HPDE6-E6E7 (cell line): ENCODE measurements around the gene HIVEP1.

Experiments used
- DNase-seq: peaks from one replicate; pipeline ENCODE4 v3.0.0; 2011; ENCODE audit warnings: missing footprints; ENCODE audit errors: extremely low spot score

HIVEP1 gene

GRCh38 chr6:12017876-12018401 is 5.8 kb downstream of the HIVEP1 start:
- DNase-seq = no peak

GRCh38 chr6:12020187-12020791 is 8.2 kb downstream of the HIVEP1 start:
- DNase-seq = no peak

- no peak for DNase-seq
Measured at GRCh38 chr6:12022481-12022880, 10.4 kb downstream of the HIVEP1 start.

- DNase-seq = no peak
Measured at GRCh38 chr6:12022953-12023388, 10.9 kb downstream of the HIVEP1 start.

GRCh38 chr6:12024216-12024615 is 12.1 kb downstream of the HIVEP1 start:
- DNase-seq = no peak

GRCh38 chr6:12024699-12025434 is 12.8 kb downstream of the HIVEP1 start:
- DNase-seq = peak; percentile 39

- no peak for DNase-seq
Measured at GRCh38 chr6:12026120-12026519, 14.0 kb downstream of the HIVEP1 start.

- no peak for DNase-seq
Measured at GRCh38 chr6:12026833-12027232, 14.7 kb downstream of the HIVEP1 start.

GRCh38 chr6:12028213-12028612 is 16.1 kb downstream of the HIVEP1 start:
- no peak for DNase-seq

GRCh38 chr6:12029979-12030737 is 18.0 kb downstream of the HIVEP1 start:
- no peak for DNase-seq

- DNase-seq = no peak
Measured at GRCh38 chr6:12030993-12031550, 19.0 kb downstream of the HIVEP1 start.

- no peak for DNase-seq
Measured at GRCh38 chr6:12032783-12033573, 20.9 kb downstream of the HIVEP1 start.

- peak; percentile 54 for DNase-seq
Measured at GRCh38 chr6:12033770-12034169, 21.7 kb downstream of the HIVEP1 start.

GRCh38 chr6:12034349-12034748 is 22.2 kb downstream of the HIVEP1 start:
- DNase-seq = no peak

- DNase-seq = no peak
Measured at GRCh38 chr6:12034837-12035236, 22.7 kb downstream of the HIVEP1 start.

GRCh38 chr6:12036766-12037165 is 24.7 kb downstream of the HIVEP1 start:
- DNase-seq = no peak

GRCh38 chr6:12037798-12038197 is 25.7 kb downstream of the HIVEP1 start:
- no peak for DNase-seq

GRCh38 chr6:12039540-12040459 is 27.7 kb downstream of the HIVEP1 start:
- DNase-seq = no peak

- no peak for DNase-seq
Measured at GRCh38 chr6:12047304-12047703, 35.2 kb downstream of the HIVEP1 start.

- no peak for DNase-seq
Measured at GRCh38 chr6:12047792-12048432, 35.8 kb downstream of the HIVEP1 start.
